PC-9 (cell line): ENCODE data around the gene ARID3B.

Source experiments
- CTCF ChIP-seq: fragments of 200-600 bp; sonication (generic); conservative IDR thresholded peaks from 2 replicates; pipeline ENCODE4 v1.6.1; 2017; ENCODE audit warnings: mixed run types, antibody characterized with exemption, mild to moderate bottlenecking, moderate library complexity
- EZH2 ChIP-seq: fragments of 200-600 bp; sonication (generic); IDR thresholded peaks from 2 replicates; pipeline ENCODE4 v1.8.0; 2017; ENCODE audit warnings: antibody characterized with exemption, low read depth

- TF ChIP-seq CTCF (no peak), EZH2 (no peak)
These were observed 63.0 kb downstream of the ARID3B start for GRCh38 chr15:74603789-74604705.
